GM18502 (cell line): ENCODE measurements around the gene GOLGA8B.
"Not testable (repeated sequence)": the region's sequence is repeated elsewhere in the genome, so short reads cannot be mapped to it uniquely, and the experiment has no call there.

Experiments used
- ATAC-seq: cut with Tn5 transposase; IDR thresholded peaks from one replicate; pipeline ENCODE4 v1.9.1; 2021; ENCODE audit warnings: mild to moderate bottlenecking; ENCODE audit not compliant: unreplicated experiment, poor library complexity

GOLGA8B gene, protein sequence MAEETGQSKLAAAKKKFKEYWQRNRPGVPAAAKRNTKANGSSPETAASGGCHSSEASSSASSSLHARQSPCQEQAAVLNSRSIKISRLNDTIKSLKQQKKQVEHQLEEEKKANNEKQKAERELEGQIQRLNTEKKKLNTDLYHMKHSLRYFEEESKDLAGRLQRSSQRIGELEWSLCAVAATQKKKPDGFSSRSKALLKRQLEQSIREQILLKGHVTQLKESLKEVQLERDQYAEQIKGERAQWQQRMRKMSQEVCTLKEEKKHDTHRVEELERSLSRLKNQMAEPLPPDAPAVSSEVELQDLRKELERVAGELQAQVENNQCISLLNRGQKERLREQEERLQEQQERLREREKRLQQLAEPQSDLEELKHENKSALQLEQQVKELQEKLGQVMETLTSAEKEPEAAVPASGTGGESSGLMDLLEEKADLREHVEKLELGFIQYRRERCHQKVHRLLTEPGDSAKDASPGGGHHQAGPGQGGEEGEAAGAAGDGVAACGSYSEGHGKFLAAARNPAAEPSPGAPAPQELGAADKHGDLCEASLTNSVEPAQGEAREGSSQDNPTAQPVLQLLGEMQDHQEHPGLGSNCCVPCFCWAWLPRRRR

DNA sequence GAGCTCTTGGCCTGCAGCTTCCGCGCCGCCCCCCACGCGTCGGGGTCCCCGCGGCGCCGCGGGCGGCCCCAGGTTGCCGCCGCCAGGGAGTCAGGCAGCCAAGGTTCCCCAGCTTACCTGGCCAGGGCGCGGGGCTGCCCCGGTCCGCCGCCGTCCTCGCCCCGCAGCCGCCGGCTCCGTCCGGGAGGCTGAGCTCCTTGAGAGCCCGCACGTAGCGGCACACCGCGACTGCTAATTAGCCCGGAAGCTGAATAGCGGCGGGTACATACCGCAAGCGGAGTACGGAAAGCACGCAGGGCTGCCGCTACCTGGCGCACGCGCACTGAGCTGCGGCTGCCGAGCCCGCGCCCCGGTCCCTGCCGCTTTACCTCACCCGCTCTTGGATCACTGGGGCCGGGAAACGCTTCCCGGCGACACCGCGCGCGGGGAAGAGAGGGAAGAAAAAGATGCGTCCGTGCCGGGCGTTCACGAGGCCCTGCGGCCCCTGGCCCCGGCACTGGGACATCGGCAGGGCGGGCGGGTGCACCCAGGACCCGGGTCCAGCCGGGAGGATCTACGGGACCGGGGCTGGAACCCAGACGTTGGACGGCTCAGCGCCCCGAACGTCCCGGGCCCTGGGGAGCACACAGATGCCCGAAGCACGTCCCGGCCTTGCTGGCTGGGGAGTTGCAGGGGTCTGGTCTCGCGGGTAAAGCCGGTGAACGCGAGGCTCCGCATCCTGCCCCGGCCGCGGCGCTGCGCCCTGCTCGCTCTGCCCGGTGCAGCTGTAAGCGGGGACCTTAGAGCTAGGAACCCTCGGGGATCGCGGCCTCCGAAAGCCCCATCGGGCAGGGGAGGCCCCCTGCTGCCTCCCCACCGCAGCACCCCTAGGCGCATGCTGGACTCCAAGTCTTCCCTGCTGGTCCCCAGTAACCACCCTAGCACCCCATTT is at the start of gene GOLGA8B:
Gene GOLGA8B (minus strand): TSS at position 253 of the 931 bp plus-strand sequence. CDS start 47,739 bp downstream, outside the sequence.
- peak; percentile 73 for ATAC-seq

DNA sequence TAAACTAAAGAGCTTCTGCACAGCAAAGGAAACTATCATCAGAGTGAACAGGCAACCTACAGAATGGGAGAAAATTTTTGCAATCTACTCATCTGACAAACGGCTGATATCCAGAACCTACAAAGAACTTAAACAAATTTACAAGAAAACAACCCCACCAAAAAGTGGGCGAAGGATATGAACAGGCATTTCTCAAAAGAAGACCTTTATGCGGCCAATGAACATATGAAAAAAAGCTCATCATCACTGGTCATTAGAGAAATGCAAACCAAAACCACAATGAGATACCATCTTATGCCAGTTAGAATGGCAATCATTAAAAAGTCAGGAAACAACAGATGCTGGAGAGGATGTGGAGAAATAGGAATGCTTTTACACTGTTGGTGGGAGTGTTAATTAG is 49.7 kb upstream of the GOLGA8B start:
- not testable (repeated sequence) for ATAC-seq

GRCh38 chr15:34628577-34629152 is 45.2 kb upstream of the GOLGA8B start:
- no peak for ATAC-seq

DNA sequence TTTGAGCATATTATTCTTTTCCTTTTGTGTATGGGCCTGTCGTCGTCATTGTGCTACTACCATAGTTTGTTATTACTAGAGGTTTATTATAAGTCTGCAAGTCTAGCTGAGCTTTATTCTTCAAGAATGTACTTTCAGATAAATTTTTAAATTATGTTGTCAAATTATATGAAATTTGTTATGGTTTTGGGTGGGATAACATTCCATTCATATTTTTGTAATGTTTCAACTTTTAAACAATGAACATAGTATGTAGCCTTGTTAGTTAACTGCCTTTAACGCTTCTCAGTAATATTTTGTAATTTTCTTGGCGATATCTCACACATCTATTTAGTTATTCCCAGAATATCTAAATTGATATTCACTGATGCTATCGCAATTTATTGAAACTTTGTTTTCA is 41.6 kb upstream of the GOLGA8B start:
- no peak for ATAC-seq

DNA sequence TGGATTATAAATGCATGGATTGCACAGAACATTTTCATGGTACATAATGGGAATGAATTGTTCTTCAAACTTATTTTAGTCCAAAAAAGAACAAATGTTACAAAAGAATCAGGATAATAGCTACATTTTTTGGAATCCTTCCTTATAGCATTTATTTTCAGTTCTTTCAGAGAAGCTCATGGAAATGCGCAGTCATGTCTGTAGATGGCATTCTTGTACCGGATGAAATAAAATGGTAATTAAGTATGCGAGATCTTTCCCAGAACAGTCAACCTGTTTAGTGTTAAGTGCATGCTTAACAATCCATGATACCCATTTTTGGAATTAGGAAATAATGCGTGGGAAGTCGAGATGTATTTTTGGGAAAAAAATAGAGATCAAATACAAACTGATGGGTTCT is 38.2 kb upstream of the GOLGA8B start:
- ATAC-seq = no peak

DNA sequence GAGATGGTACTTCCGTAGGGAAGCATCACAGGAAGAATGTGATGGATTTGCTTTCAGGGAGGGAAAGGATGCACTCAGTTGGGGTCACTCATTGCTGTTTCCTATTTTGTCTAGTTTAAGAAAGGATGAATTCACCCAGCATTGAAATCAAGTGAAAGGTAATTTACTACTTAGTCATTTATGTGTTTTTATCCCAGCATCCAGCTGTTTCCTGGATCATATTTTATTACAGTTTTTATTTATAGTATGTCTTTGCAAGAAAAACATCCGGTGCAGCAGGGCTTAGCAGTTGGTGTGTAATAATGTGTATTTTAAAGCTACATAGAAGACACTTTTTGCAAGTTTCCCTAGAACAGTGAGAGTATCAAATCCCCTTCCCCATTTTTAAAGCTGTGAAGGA is 37.4 kb upstream of the GOLGA8B start:
- no peak for ATAC-seq

DNA sequence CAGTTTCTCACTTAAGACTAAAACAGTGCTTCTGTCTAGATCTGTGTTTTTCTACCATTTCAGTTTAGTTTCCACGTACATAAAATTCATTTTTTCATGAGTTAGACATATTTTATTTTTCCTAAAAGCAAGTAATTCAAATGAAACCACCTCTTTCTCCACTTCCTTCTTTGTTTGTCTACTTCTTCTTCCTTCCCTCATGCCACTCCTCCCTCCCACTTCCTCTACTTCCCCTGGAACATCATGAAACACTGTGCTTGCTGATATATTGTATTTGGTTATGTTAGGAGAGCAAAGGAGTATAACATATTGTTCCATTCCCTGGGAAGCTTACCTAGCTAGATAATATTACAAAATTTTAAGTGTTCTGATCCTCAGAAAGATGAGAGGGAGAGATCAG is 36.7 kb upstream of the GOLGA8B start:
- no peak for ATAC-seq

GRCh38 chr15:34619151-34619550 is 35.7 kb upstream of the GOLGA8B start:
- ATAC-seq = no peak

DNA sequence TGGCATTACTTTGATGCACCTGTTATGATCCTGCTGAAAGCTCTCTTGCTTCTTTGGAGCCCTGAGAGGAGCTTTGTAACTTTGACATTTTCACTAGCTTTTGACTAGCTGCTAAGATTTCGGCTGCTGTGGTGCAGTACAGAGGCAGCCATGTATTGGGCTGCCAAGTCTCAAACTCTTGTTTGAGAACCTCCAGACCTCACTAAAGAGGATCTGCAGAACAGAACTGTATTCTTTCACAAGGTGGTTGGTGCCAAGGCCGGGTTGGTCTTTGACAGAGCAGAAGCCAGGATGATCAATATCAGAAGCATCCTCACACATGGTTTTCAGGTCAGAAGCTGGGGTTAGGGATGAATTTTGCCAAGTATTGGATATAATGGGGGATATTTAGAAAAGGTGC is 34.6 kb upstream of the GOLGA8B start:
- ATAC-seq = no peak

GRCh38 chr15:34616613-34617012 is 33.2 kb upstream of the GOLGA8B start:
- ATAC-seq = no peak

DNA sequence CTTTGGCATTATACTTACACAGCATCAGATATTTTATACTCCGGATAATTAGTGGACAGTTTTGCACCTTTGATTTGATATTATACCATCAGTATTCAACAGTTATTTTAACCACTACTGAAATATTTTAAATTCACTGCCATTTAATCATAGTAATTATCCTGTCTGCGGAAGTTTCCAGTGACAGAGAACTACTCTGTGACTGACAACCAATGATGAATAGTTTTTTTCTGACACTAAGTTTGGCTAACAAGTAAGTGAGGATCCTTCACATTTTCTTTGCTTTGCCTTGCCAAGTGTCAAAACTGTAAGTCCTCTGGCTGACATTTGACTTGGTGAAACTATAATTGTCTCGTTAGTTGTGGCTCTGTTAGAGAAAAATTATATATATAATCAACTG is 30.5 kb upstream of the GOLGA8B start:
- no peak for ATAC-seq

- no peak for ATAC-seq
Measured at GRCh38 chr15:34613301-34613700, 29.9 kb upstream of the GOLGA8B start.

DNA sequence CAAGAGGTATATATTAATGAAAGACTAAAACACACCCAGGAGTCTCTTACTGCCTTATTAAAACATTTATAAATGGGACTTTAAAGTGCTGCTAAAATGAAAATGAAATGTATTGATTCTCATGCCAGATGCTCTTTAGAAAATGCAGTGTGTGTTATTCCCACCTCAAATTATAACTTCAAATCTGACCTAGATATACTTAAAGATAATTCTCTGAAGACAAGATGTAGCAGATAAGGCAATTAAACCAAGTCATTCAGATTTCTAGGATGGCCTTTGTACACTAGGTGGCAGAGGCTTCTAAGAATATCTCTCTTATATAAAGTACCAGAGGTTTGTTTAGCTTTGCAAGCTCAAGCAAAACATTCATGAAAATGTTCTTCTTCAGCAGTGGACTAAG is 26.9 kb upstream of the GOLGA8B start:
- no peak for ATAC-seq

GRCh38 chr15:34609102-34610057 is 25.9 kb upstream of the GOLGA8B start:
- peak; percentile 43 for ATAC-seq

- no peak for ATAC-seq
Measured at GRCh38 chr15:34608517-34608916, 25.1 kb upstream of the GOLGA8B start.

- no peak for ATAC-seq
Measured at GRCh38 chr15:34607832-34608231, 24.4 kb upstream of the GOLGA8B start.

DNA sequence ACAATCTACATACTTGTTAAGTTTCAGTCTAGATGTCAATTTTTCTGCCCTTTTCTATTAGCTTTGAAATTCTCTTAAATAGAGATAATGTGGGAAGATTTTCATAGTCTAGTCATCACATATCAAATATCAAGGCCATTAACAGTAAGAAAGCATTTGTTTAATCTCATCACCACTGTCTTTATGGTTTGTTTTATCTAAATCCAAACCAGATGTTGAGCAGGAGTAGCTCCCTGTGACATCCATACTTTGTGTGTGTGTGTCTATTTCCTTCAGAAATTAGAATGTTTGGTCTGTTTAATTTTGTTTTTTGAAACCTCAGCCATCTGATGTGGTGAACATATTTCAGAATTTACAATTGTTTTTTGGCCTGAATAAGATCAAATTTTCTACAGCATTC is 23.1 kb upstream of the GOLGA8B start:
- ATAC-seq = no peak

- ATAC-seq = no peak
Measured at GRCh38 chr15:34606131-34606530, 22.7 kb upstream of the GOLGA8B start.

DNA sequence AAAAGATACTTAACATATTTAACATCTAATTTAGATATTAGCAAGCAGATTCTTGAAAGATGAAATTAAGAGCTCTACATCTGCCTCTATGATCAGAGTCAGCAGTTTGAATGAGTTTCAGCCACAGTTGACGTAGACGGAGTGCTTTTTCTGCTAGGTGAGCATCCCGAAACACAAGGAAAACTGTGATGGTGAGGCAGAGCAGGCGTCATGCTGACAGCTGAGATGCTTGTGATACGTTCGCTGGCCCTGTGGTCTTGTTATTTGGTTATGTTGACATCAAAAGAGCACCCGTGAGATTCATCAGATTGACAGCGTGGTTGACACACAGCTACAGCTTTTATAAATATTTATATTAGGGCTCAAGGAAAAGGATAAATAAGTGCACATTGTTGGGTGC is 19.6 kb upstream of the GOLGA8B start:
- ATAC-seq = no peak
